ENCODE measurements around the gene MMP15. TPM values are rescaled to one million over a fixed set of nuclear protein-coding genes. Genes with fewer than 3 reads are reported as not detected.

The MMP15 gene
- polyA plus RNA-seq (2012; rRNA removed): 2.6 and 3.1 TPM in 2 replicates
- polyA plus RNA-seq (2012; cell fraction: cytosol; rRNA removed): 1.1 and 2.2 TPM in 2 replicates
- 3.5 and 3.9 TPM in 2 replicates for polyA plus RNA-seq (2012; cell fraction: nucleus; rRNA removed)

- H3K36me3 ChIP-seq (replicated peaks in 1 of 2; ENCODE audit: control insufficient read depth in 1 of 2, insufficient read depth in 2 of 2, low read length in 1 of 2): no peaks in the 10 kb centered on the region
- H3K27ac ChIP-seq (ENCODE audit: low read depth in 2 of 2, low read length in 1 of 2): peak within 1 kb of the TSS in 1 of 2 experiments; percentile 69; a peak in 1 of 4 replicates
- TF ChIP-seq GATA2 (CRISPR knock-in tag; IDR thresholded peaks at IDR 0.05) (no peak), ELF1 (IDR thresholded peaks at IDR 0.05) (no peak), TAF1 (IDR thresholded peaks at IDR 0.05; ENCODE audit: borderline replicate concordance, low read depth, low read length) (no peak), MXI1 (IDR thresholded peaks at IDR 0.05; ENCODE audit: low read depth, low read length) (peak; percentile 28; the same call in 1 of the 2 replicates), FOSL2 (IDR thresholded peaks at IDR 0.05; ENCODE audit: borderline replicate concordance, low read depth) (no peak)
- peaks cover 5% of the 10 kb centered on the region for H3F3A ChIP-seq (replicated peaks; ENCODE audit: insufficient read depth)
- H3K9me2 ChIP-seq: no peaks in the 10 kb centered on the region
- H3K79me2 ChIP-seq (ENCODE audit: insufficient read depth): no peaks in the 10 kb centered on the region
- no peak within 1 kb of the TSS for H3K9ac ChIP-seq
- H4K20me1 ChIP-seq (ENCODE audit: insufficient read depth): no peaks in the 10 kb centered on the region
- H3K4me2 ChIP-seq: peak within 1 kb of the TSS; percentile 94
- peak; percentile 87 for DNase-seq
- peaks cover 13 to 64% of the 10 kb centered on the region in 2 experiments for H3K4me1 ChIP-seq (ENCODE audit: control insufficient read depth in 1 of 2, insufficient read depth in 2 of 2, low read depth in 1 of 2, low read length in 1 of 2)
- peak within 1 kb of the TSS; percentile 84 for H2AFZ ChIP-seq (ENCODE audit: low read depth)
- H3K27me3 ChIP-seq (ENCODE audit: insufficient read depth): peaks cover 13% of the 10 kb centered on the region
- peak within 1 kb of the TSS; percentile 64 for H3K4me3 ChIP-seq (ENCODE audit: low read depth in 2 of 2, low read length in 1 of 2)
- CTCF ChIA-PET: interaction anchor here (0.6 to 7.4 kb wide), 7 partner anchors 10 to 103 kb away, joined by 3 to 123 read pairs (median 24); partner anchors contain the start of gene CFAP20
- POLR2A ChIA-PET: interaction anchor here (1.7 to 4.3 kb wide), 4 partner anchors 96 to 104 kb away, joined by 7 to 49 read pairs (median 21); partner anchors contain the start of gene CFAP20
- under 1% methylated on average over 26 of the region's 90 CpGs for WGBS (ENCODE audit: low lambda C conversion rate)
- H3K9me3 ChIP-seq: no peaks in the 10 kb centered on the region
Observed at GRCh38 chr16:58025351-58026138, at the start of gene MMP15. Gene MMP15, plus strand, starts transcription at chr16:58025754. Its CDS starts 597 bp downstream, at chr16:58026351.

DNA sequence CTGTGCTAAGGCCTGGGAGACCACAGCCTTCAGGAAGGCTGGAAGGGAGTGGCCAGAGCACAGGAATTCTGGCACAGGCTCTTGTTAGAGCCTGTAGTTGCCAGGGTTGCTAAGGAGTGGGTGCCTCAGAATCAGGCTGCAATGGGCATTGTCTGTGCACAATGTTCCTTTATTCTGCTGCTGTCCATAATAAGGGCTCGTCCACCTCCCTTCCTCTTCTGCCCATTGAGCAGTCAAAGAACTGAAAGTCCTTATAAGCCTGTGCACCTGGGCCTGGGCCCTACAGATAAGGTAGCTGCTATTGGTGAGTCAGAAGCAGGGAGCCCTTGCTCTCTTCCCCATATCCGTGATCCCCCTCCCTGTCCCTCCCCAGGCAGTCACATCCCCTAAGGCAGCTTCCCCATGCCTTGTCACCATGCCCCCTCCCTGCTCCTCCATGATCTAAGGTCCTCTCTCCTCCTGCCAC, 49.2 kb upstream of the MMP15 start:
- no peak overlapping the region for H3K4me2 ChIP-seq
- no peak for DNase-seq
- H3K9me2 ChIP-seq: no peaks in the 10 kb centered on the region
- H3K9me3 ChIP-seq: no peaks in the 10 kb centered on the region
- no peak overlapping the region for H3K9ac ChIP-seq
- H3K36me3 ChIP-seq (replicated peaks in 1 of 2; ENCODE audit: control insufficient read depth in 1 of 2, insufficient read depth in 2 of 2, low read length in 1 of 2): no peaks in the 10 kb centered on the region
- POLR2A ChIA-PET: no interaction called here
- no peaks in the 10 kb centered on the region for H3K79me2 ChIP-seq (ENCODE audit: insufficient read depth)
- no peaks in the 10 kb centered on the region for H3F3A ChIP-seq (replicated peaks; ENCODE audit: insufficient read depth)
- no peaks in the 10 kb centered on the region; the same call in 1 of the 2 replicates for H3K27me3 ChIP-seq (ENCODE audit: insufficient read depth)
- no peaks in the 10 kb centered on the region for H4K20me1 ChIP-seq (ENCODE audit: insufficient read depth)
- TF ChIP-seq MEF2A (IDR thresholded peaks at IDR 0.05; ENCODE audit: borderline replicate concordance, low read depth) (no peak), CHD2 (IDR thresholded peaks at IDR 0.05; ENCODE audit: low read length, partially characterized antibody) (no peak), MAX (IDR thresholded peaks at IDR 0.05; ENCODE audit: low read depth) (no peak), RAD21 (IDR thresholded peaks at IDR 0.05; ENCODE audit: low read length) (no peak), TAF1 (IDR thresholded peaks at IDR 0.05; ENCODE audit: borderline replicate concordance, low read depth, low read length) (no peak), CTCF (IDR thresholded peaks at IDR 0.05) (no peak), SMC3 (IDR thresholded peaks at IDR 0.05; ENCODE audit: low read depth, low read length) (no peak), RFX5 (IDR thresholded peaks at IDR 0.05; ENCODE audit: low read length) (no peak), SIN3A (IDR thresholded peaks at IDR 0.05; ENCODE audit: borderline replicate concordance, low read depth, low read length) (no peak), EP300 (IDR thresholded peaks at IDR 0.05; ENCODE audit: borderline replicate concordance in 1 of 2, low read depth in 1 of 2, low read length in 1 of 2) (no peak), RXRA (IDR thresholded peaks at IDR 0.05; ENCODE audit: borderline replicate concordance, low read depth) (no peak), TEAD4 (IDR thresholded peaks at IDR 0.05; ENCODE audit: borderline replicate concordance, insufficient read depth) (no peak), NRF1 (IDR thresholded peaks at IDR 0.05; ENCODE audit: low read depth, low read length) (no peak), TCF12 (IDR thresholded peaks at IDR 0.05) (no peak), NFIC (IDR thresholded peaks at IDR 0.05; ENCODE audit: borderline replicate concordance) (no peak)
- H3K27ac ChIP-seq (ENCODE audit: low read depth in 2 of 2, low read length in 1 of 2): no peak overlapping the region
- H3K4me1 ChIP-seq (ENCODE audit: control insufficient read depth in 1 of 2, insufficient read depth in 2 of 2, low read depth in 1 of 2, low read length in 1 of 2): no peaks in the 10 kb centered on the region
- CTCF ChIA-PET: interaction anchor here (1.6 to 2.1 kb wide), 2 partner anchors 24 to 400 kb away, joined by 5 to 6 read pairs; partner anchors contain the start of gene ZNF319
- no peak overlapping the region for H3K4me3 ChIP-seq (ENCODE audit: low read depth in 2 of 2, low read length in 1 of 2)
- no peak overlapping the region for H2AFZ ChIP-seq (ENCODE audit: low read depth)
- whole genome bisulfite sequencing (ENCODE audit: low lambda C conversion rate): 71% methylated on average over 1 of the region's 2 CpGs
